Astrocyte of the spinal cord (primary cell): ENCODE measurements around the gene GTF2H2C.
A peak's percentile ranks its signal among the peaks of the same experiment; 100 is the strongest.
"Not testable (repeated sequence)": the region's sequence is repeated elsewhere in the genome, so short reads cannot be mapped to it uniquely, and the experiment has no call there.

Experiments used
- DNase-seq: peaks from one replicate; pipeline ENCODE4 v3.0.0; 2011; ENCODE audit warnings: low read depth, low spot score
- H3K4me3 ChIP-seq: 2 replicates; pipeline ENCODE4 v1.5.1; 2011; ENCODE audit warnings: low read depth, mild to moderate bottlenecking, low read length, moderate library complexity
- CTCF ChIP-seq: IDR thresholded peaks from 2 replicates; pipeline ENCODE4 v1.5.1; 2012; ENCODE audit warnings: low read depth, mild to moderate bottlenecking, low read length, inconsistent platforms
- in situ Hi-C: cut with HindIII; loops from 2 replicates; pipeline ENCODE4 v1.10.0; 2017; ENCODE audit warnings: low sequenced_read_pairs

The GTF2H2C gene

GRCh38 chr5:69559908-69560330 lies at the start of gene GTF2H2C:
TSS of gene GTF2H2C (plus strand) at chr5:69560191. CDS start at chr5:69565133, 4,942 bp downstream.
- DNase-seq = peak; percentile 71
- peak within 1 kb of the TSS; percentile 45 for H3K4me3 ChIP-seq
- in situ Hi-C loops = not testable (repeated sequence)
- TF ChIP-seq CTCF = peak; percentile 24

GRCh38 chr5:69510694-69511093 lies 49.3 kb upstream of the GTF2H2C start:
- TF ChIP-seq CTCF = no peak
- no peak for DNase-seq
- in situ Hi-C loops = no loop called here
- no peak overlapping the region for H3K4me3 ChIP-seq

- peak; percentile 73 for DNase-seq
- in situ Hi-C loops = no loop called here
- TF ChIP-seq CTCF = no peak
- H3K4me3 ChIP-seq = no peak overlapping the region
Observed at GRCh38 chr5:69512740-69513260, 47.2 kb upstream of the GTF2H2C start.

GRCh38 chr5:69515570-69515969 lies 44.4 kb upstream of the GTF2H2C start:
- in situ Hi-C loops, H3K4me3 ChIP-seq, DNase-seq: not testable (repeated sequence)

- in situ Hi-C loops = no loop called here
- DNase-seq = no peak
- H3K4me3 ChIP-seq = no peak overlapping the region
- no peak for TF ChIP-seq CTCF
Observed at GRCh38 chr5:69516769-69517168, 43.2 kb upstream of the GTF2H2C start.

- TF ChIP-seq CTCF = no peak
- in situ Hi-C loops = no loop called here
- peak; percentile 69 for DNase-seq
- no peak overlapping the region for H3K4me3 ChIP-seq
Observed at GRCh38 chr5:69517763-69518212, 42.2 kb upstream of the GTF2H2C start.

GRCh38 chr5:69519285-69519684 lies 40.7 kb upstream of the GTF2H2C start:
- TF ChIP-seq CTCF = no peak
- in situ Hi-C loops = no loop called here
- H3K4me3 ChIP-seq = no peak overlapping the region
- DNase-seq = no peak
